Measurements from ENCODE around the gene SLC27A3. TPM values are rescaled to one million over a fixed set of nuclear protein-coding genes. Genes with fewer than 3 reads are reported as not detected.
A peak's percentile ranks its signal among the peaks of the same experiment; 100 is the strongest.

The SLC27A3 gene
- total and polyA plus RNA-seq, 10 of the 15 experiments (the other 5 are each of a cell fraction or from before 2014, with no cell fraction given), result 2.6 to 18.1 (median 8.3) TPM

GRCh38 chr1:153749408-153750005 lies 25.7 kb upstream of the SLC27A3 start (continued):
- TF ChIP-seq E4F1 (IDR thresholded peaks at IDR 0.05; ENCODE audit: borderline replicate concordance, partially characterized antibody) (no peak), SKIL (IDR thresholded peaks at IDR 0.05; ENCODE audit: low read depth, poor library complexity, severe bottlenecking) (peak; percentile 20), SMC3 (IDR thresholded peaks at IDR 0.05; ENCODE audit: borderline replicate concordance, low read length) (peak; percentile 99), E2F8 (IDR thresholded peaks at IDR 0.05; ENCODE audit: low read depth, partially characterized antibody) (no peak), NBN (IDR thresholded peaks at IDR 0.05) (peak; percentile 53; the same call in 1 of the 2 replicates), NKRF (conservative IDR thresholded peaks at IDR 0.05) (no peak), KLF5 (IDR thresholded peaks at IDR 0.05; ENCODE audit: partially characterized antibody) (peak; percentile 43), IKZF2 (IDR thresholded peaks at IDR 0.05) (peak in 1 of 2 experiments; percentile 28; a peak in 1 of 4 replicates), SRF (IDR thresholded peaks at IDR 0.05; ENCODE audit: low read depth in 2 of 2, low read length in 2 of 2) (no peak), MAX (IDR thresholded peaks at IDR 0.05; ENCODE audit: low read depth, low read length) (no peak), SMARCA5 (IDR thresholded peaks at IDR 0.05) (peak; percentile 91), WRNIP1 (IDR thresholded peaks at IDR 0.05; ENCODE audit: borderline replicate concordance, low read depth, low read length) (peak; percentile 94; the same call in 1 of the 2 replicates), NFXL1 (IDR thresholded peaks at IDR 0.05; ENCODE audit: borderline replicate concordance) (no peak), POU2F2 (IDR thresholded peaks at IDR 0.05; ENCODE audit: borderline replicate concordance, low read depth, low read length) (0 out of 3 replicates have a peak, but pooled peaks have one; percentile 44), MEF2B (IDR thresholded peaks at IDR 0.05; ENCODE audit: partially characterized antibody, poor library complexity, severe bottlenecking) (no peak), RB1 (IDR thresholded peaks at IDR 0.05; ENCODE audit: borderline replicate concordance) (peak; percentile 50; the same call in 1 of the 2 replicates), HDGF (IDR thresholded peaks at IDR 0.05) (peak; percentile 65; the same call in 1 of the 2 replicates), CREB1 (IDR thresholded peaks at IDR 0.05; ENCODE audit: low read depth) (no peak), MTA3 (IDR thresholded peaks at IDR 0.05; ENCODE audit: borderline replicate concordance, low read length) (no peak), SIN3A (IDR thresholded peaks at IDR 0.05; ENCODE audit: low read depth, low read length) (0 out of 2 replicates have a peak, but pooled peaks have one; percentile 53)

Data from GM12878 (cell line).